Measurements from ENCODE around the gene PILRB. TPM values are rescaled to one million over a fixed set of nuclear protein-coding genes. Genes with fewer than 3 reads are reported as not detected.
"Not testable (repeated sequence)": the region's sequence is repeated elsewhere in the genome, so short reads cannot be mapped to it uniquely, and the experiment has no call there.

The PILRB gene
- total and polyA plus RNA-seq, 5 donors = 13.2 to 18.1 (median 14.0) TPM

DNA sequence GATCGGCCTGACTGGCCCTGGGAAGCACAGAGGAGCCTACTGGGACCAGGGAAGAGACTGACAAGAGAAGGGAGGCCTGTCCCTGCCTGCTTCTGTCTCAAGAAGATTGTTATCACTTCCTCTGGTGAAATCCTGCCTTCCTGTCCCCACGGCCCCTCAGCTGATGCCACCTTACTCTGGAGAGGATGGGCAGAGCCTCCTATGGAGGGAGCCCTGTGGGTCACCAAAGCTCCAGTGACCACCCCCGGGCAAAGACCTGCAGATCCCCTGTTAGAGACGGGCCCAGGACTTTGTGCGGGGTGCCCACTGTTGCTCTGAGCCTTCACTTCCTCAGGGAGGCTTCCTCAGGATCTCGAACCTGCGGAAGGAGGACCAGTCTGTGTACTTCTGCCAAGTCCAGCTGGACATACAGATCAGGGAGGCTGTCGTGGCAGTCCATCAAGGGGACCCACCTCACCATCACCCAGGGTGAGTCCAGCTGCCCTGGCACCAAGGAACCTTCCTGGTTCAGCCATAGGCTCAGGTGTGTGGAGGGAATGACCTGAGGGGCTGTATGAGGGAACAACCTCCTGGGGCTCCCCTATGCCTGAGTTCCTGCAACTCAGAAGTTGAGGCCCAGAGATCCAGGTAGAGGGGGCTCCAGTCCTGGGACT is 1.4 kb upstream of the PILRB start:
- Histone ChIP-seq H3K27ac (ENCODE audit: low read length) (no peak overlapping the region), H3K9me3 (ENCODE audit: control insufficient read depth, low read length) (no peaks in the 10 kb centered on the region), H3K4me1 (ENCODE audit: control insufficient read depth, insufficient read depth, low read length) (no peaks in the 10 kb centered on the region), H3K27me3 (ENCODE audit: control insufficient read depth, insufficient read depth) (no peaks in the 10 kb centered on the region), H3K4me3 (ENCODE audit: low read length) (no peak overlapping the region)
- ATAC-seq (no peak), DNase-seq (no peak)
- 82% methylated on average over 8 of the region's 8 CpGs for WGBS
- intact Hi-C loops (cut with DNase I) = no loop called here

DNA sequence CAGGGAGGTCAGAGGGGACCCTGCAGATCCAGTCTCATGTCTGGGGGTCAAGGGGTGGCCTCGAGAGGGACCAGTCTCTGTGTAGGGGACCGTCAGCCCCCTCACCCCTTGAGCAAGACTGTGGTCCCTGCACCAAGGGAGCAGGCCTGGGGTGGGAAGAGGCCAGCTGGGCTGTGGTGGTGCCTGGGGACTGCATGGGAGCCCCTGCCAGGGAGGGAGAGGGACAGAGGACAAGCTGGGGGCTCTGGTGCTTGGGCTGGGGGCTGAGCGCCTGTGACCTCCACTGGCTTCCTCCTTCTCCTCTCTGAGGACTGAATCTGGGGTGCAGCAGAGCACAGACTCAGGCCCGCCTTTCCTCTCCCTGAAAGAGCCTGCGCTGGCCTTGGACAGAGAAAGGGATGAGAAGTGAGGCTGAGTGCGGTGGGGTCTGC is 771 bp upstream of the PILRB start:
- Histone ChIP-seq H3K27ac (ENCODE audit: low read length) (no peak overlapping the region), H3K9me3 (ENCODE audit: control insufficient read depth, low read length) (no peaks in the 10 kb centered on the region), H3K27me3 (ENCODE audit: control insufficient read depth, insufficient read depth) (no peaks in the 10 kb centered on the region), H3K4me3 (ENCODE audit: low read length) (no peak overlapping the region), H3K4me1 (ENCODE audit: control insufficient read depth, insufficient read depth, low read length) (no peaks in the 10 kb centered on the region)
- intact Hi-C loops (cut with DNase I) = no loop called here
- DNase-seq (no peak), ATAC-seq (no peak)
- 94% methylated on average over 6 of the region's 6 CpGs for WGBS

DNA sequence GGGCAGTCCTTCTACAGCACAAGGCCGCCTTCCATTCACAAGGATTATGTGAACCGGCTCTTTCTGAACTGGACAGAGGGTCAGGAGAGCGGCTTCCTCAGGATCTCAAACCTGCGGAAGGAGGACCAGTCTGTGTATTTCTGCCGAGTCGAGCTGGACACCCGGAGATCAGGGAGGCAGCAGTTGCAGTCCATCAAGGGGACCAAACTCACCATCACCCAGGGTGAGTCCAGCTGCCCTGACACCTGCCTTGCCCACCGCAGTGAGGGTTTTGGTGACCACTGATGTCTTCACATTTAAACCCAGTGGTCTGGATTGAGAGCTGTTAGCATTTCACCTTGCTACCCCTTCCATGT is 918 bp downstream of the PILRB start:
- 96% methylated on average over 8 of the region's 8 CpGs for WGBS
- ATAC-seq = no peak
- intact Hi-C loops (cut with DNase I) = no loop called here
- peak in 1 of 3 donors; percentile 19 for DNase-seq
- Histone ChIP-seq H3K4me3 (ENCODE audit: low read length) (no peak overlapping the region), H3K9me3 (ENCODE audit: control insufficient read depth, low read length) (no peaks in the 10 kb centered on the region), H3K27me3 (ENCODE audit: control insufficient read depth, insufficient read depth) (no peaks in the 10 kb centered on the region), H3K27ac (ENCODE audit: low read length) (no peak overlapping the region), H3K4me1 (ENCODE audit: control insufficient read depth, insufficient read depth, low read length) (no peaks in the 10 kb centered on the region)

DNA sequence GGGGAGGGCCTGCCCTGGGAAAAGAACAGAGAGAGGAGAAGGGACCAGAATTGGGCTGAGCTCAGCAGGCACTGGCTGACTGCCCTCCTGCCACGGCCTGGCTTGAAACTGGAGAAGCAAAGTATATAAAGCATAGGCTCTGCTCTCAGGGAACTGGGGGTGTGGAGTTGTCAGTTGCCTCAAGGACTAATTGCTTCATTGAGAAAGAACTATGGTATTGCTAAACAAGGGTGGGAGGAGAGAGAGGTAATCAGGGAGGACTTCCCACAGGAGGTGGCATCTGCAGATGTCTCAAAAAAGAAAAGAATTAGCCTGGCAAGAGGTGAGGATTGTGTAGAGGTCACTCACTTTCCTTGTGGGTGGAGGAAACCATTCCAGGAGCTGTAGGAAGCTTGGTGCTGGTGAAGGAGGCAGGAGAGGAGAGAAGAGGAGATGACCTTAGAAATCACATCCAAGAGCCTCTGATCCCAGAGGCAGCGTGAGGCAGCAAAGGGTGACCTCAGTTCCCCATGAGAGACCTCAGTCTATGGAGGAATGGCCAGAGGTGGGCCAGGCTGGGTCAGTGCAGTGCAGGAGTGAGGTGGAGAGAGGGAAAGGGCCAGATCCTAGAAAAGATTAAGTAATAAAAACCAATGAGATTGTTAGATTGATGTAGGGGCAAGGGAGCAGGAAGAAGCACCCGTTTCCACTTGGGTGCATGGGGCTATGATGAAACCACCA is 2.4 kb downstream of the PILRB start:
- Histone ChIP-seq H3K9me3 (ENCODE audit: control insufficient read depth, low read length) (no peaks in the 10 kb centered on the region), H3K27ac (ENCODE audit: low read length) (no peak overlapping the region), H3K27me3 (ENCODE audit: control insufficient read depth, insufficient read depth) (no peaks in the 10 kb centered on the region), H3K4me1 (ENCODE audit: control insufficient read depth, insufficient read depth, low read length) (no peaks in the 10 kb centered on the region), H3K4me3 (ENCODE audit: low read length) (no peak overlapping the region)
- peak in 1 of 3 donors; percentile 31 for DNase-seq
- intact Hi-C loops (cut with DNase I) = no loop called here
- 83% methylated on average over 3 of the region's 3 CpGs for WGBS
- ATAC-seq = no peak

DNA sequence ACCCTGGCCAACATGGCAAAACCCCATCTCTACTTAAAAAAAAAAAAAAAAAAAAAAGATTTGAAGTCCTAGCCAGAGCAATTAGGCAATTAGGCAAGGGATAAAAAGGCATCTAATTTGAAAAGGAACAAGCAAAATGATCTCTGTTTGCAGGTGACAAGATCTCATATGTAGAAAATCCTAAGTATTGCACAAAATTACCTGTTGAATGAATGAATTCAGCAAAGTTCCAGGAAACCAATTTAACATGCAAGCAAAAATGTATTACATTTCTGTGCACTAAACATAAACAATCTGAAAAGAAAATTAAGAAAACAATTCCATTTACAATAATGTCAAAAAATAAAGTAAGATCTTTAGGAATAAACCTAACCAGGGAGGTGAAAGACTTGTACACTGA is 5.2 kb downstream of the PILRB start:
- intact Hi-C loops (cut with DNase I) = no loop called here

DNA sequence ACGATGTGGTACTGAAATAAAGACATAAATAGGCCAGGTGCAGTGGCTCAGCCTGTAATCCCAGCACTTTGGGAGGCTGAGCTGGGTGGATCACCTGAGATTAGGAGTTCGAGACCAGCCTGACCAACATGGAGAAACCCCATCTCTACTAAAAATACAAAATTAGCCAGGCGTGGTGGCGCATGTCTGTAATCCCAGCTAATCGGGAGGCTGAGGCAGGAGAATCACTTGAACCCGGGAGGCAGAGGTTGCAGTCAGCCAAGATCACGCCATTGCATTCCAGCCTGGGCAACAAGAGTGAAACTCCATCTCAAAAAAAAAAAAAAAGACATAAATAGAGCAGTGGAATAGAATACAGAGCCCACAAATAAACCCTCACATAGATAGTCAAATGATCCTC is 5.9 kb downstream of the PILRB start:
- H3K4me3 ChIP-seq (ENCODE audit: low read length); DNase-seq; H3K4me1 ChIP-seq (ENCODE audit: control insufficient read depth, insufficient read depth, low read length); H3K9me3 ChIP-seq (ENCODE audit: control insufficient read depth, low read length); intact Hi-C loops (cut with DNase I); H3K27me3 ChIP-seq (ENCODE audit: control insufficient read depth, insufficient read depth); ATAC-seq; H3K27ac ChIP-seq (ENCODE audit: low read length): not testable (repeated sequence)
- WGBS = 98% methylated on average over 7 of the region's 7 CpGs

More for the DNA sequence above, 5.2 kb downstream of the PILRB start:
- no peaks in the 10 kb centered on the region for H3K27me3 ChIP-seq (ENCODE audit: control insufficient read depth, insufficient read depth)
- H3K4me1 ChIP-seq (ENCODE audit: control insufficient read depth, insufficient read depth, low read length) = no peaks in the 10 kb centered on the region
- H3K27ac ChIP-seq (ENCODE audit: low read length) = no peak overlapping the region
- no peak for DNase-seq
- H3K9me3 ChIP-seq (ENCODE audit: control insufficient read depth, low read length) = no peaks in the 10 kb centered on the region
- ATAC-seq = no peak
- no peak overlapping the region for H3K4me3 ChIP-seq (ENCODE audit: low read length)

DNA sequence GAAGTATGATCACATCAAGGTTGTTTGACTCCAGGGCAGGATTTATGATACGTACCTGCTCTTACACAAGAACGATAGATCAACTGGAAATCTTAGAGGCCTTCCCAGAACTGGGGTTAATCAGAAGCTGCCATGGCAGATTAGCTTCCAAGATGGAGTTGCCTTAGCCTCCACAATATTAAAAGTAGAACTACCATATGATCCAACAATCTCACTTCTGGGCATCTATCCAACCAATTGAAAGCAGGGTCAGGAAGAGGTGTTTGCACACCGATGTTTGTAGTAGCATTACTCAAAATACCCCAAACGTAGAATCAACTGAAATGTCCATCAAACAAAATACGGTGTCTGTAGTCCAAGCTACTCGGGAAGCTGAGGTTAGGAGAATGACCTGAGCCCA is 6.6 kb downstream of the PILRB start:
- Histone ChIP-seq H3K27ac (ENCODE audit: low read length) (no peak overlapping the region), H3K9me3 (ENCODE audit: control insufficient read depth, low read length) (no peaks in the 10 kb centered on the region), H3K4me1 (ENCODE audit: control insufficient read depth, insufficient read depth, low read length) (no peaks in the 10 kb centered on the region), H3K27me3 (ENCODE audit: control insufficient read depth, insufficient read depth) (no peaks in the 10 kb centered on the region), H3K4me3 (ENCODE audit: low read length) (no peak overlapping the region)
- DNase-seq (no peak), ATAC-seq (no peak)
- WGBS = 86% methylated on average over 6 of the region's 6 CpGs
- intact Hi-C loops (cut with DNase I) = no loop called here

DNA sequence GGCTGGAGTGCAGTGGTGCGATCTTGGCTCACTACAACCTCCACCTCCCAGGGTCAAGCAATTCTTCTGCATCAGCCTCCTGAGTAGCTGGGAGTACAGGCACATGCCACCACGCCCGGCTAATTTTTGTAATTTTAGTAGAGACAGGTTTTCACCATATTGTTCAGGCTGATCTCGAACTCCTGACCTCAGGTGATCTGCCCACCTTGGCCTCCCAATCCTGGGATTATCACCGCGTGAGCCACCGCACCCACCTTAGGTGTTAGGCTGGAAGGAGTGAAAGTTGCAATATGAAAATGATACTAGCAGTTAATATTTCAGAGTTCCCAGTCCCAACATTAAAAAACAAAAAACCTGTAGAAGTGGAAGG is 8.1 kb downstream of the PILRB start:
- H3K4me3 ChIP-seq (ENCODE audit: low read length); H3K27ac ChIP-seq (ENCODE audit: low read length); H3K4me1 ChIP-seq (ENCODE audit: control insufficient read depth, insufficient read depth, low read length); intact Hi-C loops (cut with DNase I); H3K27me3 ChIP-seq (ENCODE audit: control insufficient read depth, insufficient read depth); H3K9me3 ChIP-seq (ENCODE audit: control insufficient read depth, low read length); ATAC-seq; DNase-seq: not testable (repeated sequence)
- WGBS = 93% methylated on average over 7 of the region's 7 CpGs

DNA sequence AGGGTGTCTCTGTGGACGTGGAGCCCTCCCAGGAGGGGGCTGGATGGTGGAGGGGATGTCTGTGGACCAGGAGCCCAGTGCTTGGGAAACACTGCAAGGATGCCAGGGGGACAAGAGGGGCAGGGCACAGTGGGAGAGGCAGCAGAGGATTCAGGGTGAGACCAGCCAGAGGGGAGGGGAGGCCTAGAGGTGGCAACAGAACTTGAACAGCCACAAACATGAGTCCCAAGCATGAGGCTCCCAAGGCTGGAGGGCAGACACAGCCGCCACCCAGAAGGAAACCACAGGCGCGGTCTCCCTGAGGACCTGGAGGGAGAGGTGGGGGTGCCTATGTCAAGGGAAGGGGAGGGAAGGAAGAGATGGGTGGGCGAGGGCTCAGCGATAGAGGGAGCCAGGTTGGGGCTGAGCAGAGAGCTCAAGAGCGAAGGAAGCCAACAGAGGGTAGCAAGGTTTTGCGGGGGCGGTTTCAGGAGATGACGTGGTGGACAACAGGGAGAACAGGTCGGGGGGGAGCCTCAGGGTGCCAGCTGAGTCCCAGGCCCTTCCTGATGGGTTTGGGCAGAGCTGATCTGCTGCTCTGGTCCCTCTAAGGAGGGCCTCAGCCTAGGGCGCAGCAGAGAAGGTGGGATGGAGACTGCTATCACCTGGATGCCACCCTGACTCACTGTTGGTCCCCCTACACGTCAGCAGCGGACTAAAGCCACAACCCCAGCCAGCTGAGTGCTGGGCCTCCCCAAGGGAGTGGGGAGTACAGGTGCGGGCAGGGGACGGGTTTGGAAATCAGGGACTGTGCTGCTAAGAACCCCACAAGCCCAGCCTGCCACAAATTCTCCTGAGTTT is 8.7 kb downstream of the PILRB start:
- intact Hi-C loops (cut with DNase I) = no loop called here
- no peak overlapping the region for H3K4me3 ChIP-seq (ENCODE audit: low read length)
- ATAC-seq (peak in 1 of 2 donors; percentile 6), DNase-seq (peak in 1 of 3 donors; percentile 43)
- 87% methylated on average over 16 of the region's 16 CpGs for WGBS
- H3K4me1 ChIP-seq (ENCODE audit: control insufficient read depth, insufficient read depth, low read length) = no peaks in the 10 kb centered on the region
- no peaks in the 10 kb centered on the region for H3K27me3 ChIP-seq (ENCODE audit: control insufficient read depth, insufficient read depth)
- no peaks in the 10 kb centered on the region for H3K9me3 ChIP-seq (ENCODE audit: control insufficient read depth, low read length)
- no peak overlapping the region for H3K27ac ChIP-seq (ENCODE audit: low read length)

DNA sequence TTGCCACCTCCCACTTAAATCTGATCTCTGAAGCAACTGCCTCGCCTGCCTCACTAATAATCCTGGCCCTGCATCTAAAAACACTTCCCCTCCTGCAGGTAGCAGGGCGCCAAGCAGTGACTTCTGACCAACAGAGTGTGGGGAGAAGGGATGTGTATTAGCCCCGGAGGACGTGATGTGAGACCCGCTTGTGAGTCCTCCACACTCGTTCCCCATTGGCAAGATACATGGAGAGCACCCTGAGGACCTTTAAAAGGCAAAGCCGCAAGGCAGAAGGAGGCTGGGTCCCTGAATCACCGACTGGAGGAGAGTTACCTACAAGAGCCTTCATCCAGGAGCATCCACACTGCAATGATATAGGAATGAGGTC is 9.3 kb downstream of the PILRB start:
- 92% methylated on average over 8 of the region's 8 CpGs for WGBS
- H3K27ac ChIP-seq (ENCODE audit: low read length) = no peak overlapping the region

More for the DNA sequence above, 9.3 kb downstream of the PILRB start:
- Histone ChIP-seq H3K27me3 (ENCODE audit: control insufficient read depth, insufficient read depth) (no peaks in the 10 kb centered on the region), H3K4me3 (ENCODE audit: low read length) (no peak overlapping the region), H3K4me1 (ENCODE audit: control insufficient read depth, insufficient read depth, low read length) (no peaks in the 10 kb centered on the region), H3K9me3 (ENCODE audit: control insufficient read depth, low read length) (no peaks in the 10 kb centered on the region)
- peak in 1 of 3 donors; percentile 22 for DNase-seq
- no peak for ATAC-seq
- intact Hi-C loops (cut with DNase I) = no loop called here
